Measurements from ENCODE around the gene PGLYRP3.

DNA sequence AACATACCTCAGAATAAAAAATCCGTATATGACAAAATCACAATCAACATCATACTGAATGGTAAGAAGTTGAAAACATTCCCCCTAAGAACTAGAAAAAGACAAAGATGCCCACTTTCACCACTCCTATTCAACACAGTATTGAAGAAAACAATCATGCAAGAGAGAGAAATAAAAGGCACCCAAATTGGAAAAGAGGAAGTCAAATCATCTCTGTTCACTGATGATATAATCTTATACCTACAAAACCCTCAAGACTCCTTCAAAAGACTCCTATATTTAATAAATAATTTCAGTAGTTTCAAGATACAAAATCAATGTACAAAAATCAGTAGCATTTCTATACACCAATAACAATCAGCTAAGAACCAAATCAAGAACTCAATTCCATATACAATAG, 21.1 kb upstream of the PGLYRP3 start:
- TF ChIP-seq, protein P1, sequence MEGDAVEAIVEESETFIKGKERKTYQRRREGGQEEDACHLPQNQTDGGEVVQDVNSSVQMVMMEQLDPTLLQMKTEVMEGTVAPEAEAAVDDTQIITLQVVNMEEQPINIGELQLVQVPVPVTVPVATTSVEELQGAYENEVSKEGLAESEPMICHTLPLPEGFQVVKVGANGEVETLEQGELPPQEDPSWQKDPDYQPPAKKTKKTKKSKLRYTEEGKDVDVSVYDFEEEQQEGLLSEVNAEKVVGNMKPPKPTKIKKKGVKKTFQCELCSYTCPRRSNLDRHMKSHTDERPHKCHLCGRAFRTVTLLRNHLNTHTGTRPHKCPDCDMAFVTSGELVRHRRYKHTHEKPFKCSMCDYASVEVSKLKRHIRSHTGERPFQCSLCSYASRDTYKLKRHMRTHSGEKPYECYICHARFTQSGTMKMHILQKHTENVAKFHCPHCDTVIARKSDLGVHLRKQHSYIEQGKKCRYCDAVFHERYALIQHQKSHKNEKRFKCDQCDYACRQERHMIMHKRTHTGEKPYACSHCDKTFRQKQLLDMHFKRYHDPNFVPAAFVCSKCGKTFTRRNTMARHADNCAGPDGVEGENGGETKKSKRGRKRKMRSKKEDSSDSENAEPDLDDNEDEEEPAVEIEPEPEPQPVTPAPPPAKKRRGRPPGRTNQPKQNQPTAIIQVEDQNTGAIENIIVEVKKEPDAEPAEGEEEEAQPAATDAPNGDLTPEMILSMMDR (IDR thresholded peaks at IDR 0.05): no peak
- TF ChIP-seq POLR2A (IDR thresholded peaks at IDR 0.05): no peak
